Raji (cell line): ENCODE data around the gene WHRN.

Source experiments
- POLR2A ChIP-seq: IDR thresholded peaks from 2 replicates; pipeline ENCODE4 v1.6.1; 2011; ENCODE audit warnings: low read depth, low read length, control low read depth; ENCODE audit not compliant: insufficient read depth

Gene WHRN

GRCh38 chr9:114472765-114473446, 32.4 kb downstream of the WHRN start:
- TF ChIP-seq POLR2A, result no peak

GRCh38 chr9:114471157-114471556, 34.1 kb downstream of the WHRN start:
- TF ChIP-seq POLR2A, result no peak

- no peak for TF ChIP-seq POLR2A
These were observed 34.7 kb downstream of the WHRN start for GRCh38 chr9:114470581-114470980.

- TF ChIP-seq POLR2A, result no peak
These were observed 35.2 kb downstream of the WHRN start for GRCh38 chr9:114470121-114470520.

- TF ChIP-seq POLR2A, result no peak
These were observed 36.0 kb downstream of the WHRN start for GRCh38 chr9:114469091-114469853.

- TF ChIP-seq POLR2A, result no peak
These were observed 37.4 kb downstream of the WHRN start for GRCh38 chr9:114467910-114468309.

GRCh38 chr9:114467226-114467750, 38.0 kb downstream of the WHRN start:
- no peak for TF ChIP-seq POLR2A

GRCh38 chr9:114465906-114466900, 39.1 kb downstream of the WHRN start:
- no peak for TF ChIP-seq POLR2A

GRCh38 chr9:114465417-114465816, 39.9 kb downstream of the WHRN start:
- no peak for TF ChIP-seq POLR2A

GRCh38 chr9:114464281-114465051, 40.8 kb downstream of the WHRN start:
- no peak for TF ChIP-seq POLR2A

GRCh38 chr9:114462791-114463190, 42.5 kb downstream of the WHRN start:
- TF ChIP-seq POLR2A, result no peak

- TF ChIP-seq POLR2A, result no peak
These were observed 43.8 kb downstream of the WHRN start for GRCh38 chr9:114461468-114461867.

GRCh38 chr9:114460513-114461199, 44.6 kb downstream of the WHRN start:
- no peak for TF ChIP-seq POLR2A

GRCh38 chr9:114459464-114459863, 45.8 kb downstream of the WHRN start:
- no peak for TF ChIP-seq POLR2A
